GM21737 (cell line): Measurements from ENCODE around the gene GAS2L1.

Experiments used
- ATAC-seq: cut with Tn5 transposase; IDR thresholded peaks from one replicate; pipeline ENCODE4 v1.9.1; 2021; ENCODE audit warnings: mild to moderate bottlenecking, moderate library complexity; ENCODE audit not compliant: unreplicated experiment

GAS2L1 gene

DNA sequence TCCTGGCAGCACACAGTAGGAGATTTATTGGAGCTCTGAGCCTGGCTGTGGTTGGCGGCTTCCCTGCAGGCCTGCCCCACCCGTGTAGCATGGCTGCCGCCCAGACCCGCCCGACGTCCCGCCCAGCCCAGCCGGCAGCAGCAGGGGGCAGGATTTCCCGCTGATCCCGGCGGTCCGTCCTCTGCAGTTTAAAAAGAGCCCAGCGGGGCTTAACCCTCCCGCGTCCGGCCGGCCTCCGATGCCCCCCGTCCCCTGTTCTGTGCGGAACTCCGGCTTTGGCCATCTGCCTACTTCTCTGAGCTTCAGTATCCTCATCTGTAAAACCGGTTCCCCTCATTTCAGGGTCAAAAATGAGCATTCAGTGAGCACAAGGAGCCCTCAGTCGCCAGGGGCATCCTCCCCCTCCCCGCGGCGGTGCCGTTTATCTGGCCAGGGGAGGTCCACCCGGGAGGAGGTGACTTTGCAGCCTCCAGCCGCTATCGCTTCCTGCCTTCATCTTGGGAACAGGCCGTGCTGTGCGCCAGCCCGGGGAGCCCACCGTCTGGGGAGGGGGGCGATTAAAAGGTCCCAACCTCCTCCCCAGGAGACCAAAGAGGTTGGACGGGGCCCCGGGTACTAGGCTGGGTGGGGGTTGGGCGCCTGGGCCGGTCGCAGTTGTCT is at the start of gene GAS2L1:
Gene GAS2L1 (plus strand): TSS at position 476 of the 660 bp plus-strand sequence. CDS start 1,456 bp downstream, outside the sequence.
- no peak for ATAC-seq

- no peak for ATAC-seq
Measured at GRCh38 chr22:29257751-29258181, 48.7 kb upstream of the GAS2L1 start.

DNA sequence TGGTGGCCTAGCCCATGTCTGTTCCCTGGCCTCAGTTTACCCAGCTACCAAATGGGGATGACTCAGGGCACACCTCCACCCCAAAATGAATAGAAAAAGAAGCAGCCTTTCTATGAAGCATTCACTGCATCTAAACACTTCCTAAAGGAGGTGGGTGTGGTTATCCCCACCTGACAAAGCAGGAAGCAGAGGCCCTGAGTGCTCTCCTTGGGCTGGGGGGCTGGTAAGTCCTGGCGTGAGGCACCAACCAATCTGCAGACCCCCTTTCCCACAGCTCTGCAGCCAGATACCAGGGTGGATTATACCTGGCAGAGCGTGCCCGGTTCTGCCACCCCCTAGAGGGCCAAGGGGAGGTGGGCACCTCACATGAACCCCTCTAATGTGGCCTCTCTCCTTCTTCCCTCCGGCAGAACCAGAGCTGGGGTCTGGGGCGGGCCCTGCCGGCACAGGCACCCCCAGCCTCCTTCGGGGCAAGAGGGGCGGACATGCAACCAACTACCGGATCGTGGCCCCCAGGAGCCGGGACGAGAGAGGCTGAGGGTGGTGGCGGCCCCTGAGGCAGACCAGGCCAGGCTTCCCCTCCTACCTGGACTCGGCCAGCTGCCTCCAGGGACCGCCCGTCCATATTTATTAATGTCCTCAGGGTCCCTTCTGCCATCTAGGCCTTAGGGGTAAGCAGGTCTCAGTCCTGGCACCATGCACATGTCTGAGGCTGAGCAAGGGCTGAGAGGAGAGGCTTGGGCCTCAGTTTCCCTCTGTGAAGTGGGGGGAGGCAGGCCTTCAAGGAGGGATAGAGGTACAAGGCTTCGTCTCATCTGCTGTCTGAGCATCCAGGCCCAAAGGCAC is 47.8 kb upstream of the GAS2L1 start:
- ATAC-seq: no peak

GRCh38 chr22:29259253-29259899 is 47.1 kb upstream of the GAS2L1 start:
- ATAC-seq: no peak

GRCh38 chr22:29260031-29260560 is 46.4 kb upstream of the GAS2L1 start:
- ATAC-seq: no peak

DNA sequence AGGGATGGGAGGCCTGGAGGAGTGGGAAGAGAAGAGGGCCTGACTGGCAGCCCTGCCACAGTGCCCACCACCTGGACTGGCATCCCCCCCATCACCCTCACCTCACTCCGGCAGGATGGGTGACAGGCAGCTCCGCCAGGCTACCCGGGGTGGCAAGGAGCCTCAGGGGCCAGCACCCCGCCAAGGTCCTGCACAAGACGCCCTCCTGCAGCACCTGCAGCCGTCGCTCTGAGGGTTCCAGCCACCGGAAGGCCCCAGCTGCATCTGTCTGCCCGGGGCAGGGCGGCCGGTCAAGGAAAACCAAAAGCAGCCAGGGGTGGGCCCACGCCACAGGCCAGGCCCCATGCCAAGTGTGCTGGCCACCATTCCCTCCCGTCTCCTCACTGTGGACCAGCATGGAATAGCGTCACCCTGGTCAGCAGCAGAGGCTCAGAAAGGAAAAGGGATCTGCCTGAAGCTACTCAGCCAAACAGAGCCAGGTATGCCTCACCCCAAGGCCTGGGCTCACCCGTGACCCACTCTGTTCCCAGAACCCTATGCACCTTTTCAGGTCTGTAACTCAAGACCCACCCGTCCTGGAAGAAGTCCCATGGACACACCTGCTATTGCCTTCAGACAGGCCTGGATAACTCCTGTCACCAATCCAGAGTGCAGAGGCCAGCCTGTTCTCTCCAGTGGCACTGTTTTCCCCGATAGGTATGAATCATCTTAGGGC is 45.7 kb upstream of the GAS2L1 start:
- ATAC-seq: no peak

DNA sequence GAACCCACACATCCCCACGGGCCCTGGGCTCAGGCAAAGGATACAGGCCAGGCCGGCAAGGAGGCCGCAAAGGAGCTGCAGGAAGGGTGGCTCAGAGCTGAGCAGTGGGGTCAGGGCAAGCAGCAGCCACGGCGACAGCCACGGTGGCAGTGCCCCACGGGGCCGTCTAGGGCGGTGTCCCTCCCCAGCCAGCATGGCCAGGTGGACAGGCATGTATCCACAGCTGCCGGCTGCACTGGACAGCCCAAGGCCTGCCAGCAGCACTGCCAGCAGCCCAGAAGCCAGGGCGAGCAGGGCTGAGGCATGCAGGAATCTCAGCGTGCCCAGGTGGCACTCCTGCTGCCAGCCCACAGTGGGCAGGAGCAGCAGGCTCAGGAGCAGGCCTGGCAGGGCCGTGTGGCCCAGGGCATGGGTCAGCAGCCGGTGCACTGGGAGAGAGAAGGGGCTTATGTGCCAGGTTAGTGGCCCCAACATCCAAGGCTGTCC is 42.6 kb upstream of the GAS2L1 start:
- no peak for ATAC-seq

GRCh38 chr22:29265305-29265704 is 41.1 kb upstream of the GAS2L1 start:
- ATAC-seq: no peak

- no peak for ATAC-seq
Measured at GRCh38 chr22:29265929-29266328, 40.5 kb upstream of the GAS2L1 start.

DNA sequence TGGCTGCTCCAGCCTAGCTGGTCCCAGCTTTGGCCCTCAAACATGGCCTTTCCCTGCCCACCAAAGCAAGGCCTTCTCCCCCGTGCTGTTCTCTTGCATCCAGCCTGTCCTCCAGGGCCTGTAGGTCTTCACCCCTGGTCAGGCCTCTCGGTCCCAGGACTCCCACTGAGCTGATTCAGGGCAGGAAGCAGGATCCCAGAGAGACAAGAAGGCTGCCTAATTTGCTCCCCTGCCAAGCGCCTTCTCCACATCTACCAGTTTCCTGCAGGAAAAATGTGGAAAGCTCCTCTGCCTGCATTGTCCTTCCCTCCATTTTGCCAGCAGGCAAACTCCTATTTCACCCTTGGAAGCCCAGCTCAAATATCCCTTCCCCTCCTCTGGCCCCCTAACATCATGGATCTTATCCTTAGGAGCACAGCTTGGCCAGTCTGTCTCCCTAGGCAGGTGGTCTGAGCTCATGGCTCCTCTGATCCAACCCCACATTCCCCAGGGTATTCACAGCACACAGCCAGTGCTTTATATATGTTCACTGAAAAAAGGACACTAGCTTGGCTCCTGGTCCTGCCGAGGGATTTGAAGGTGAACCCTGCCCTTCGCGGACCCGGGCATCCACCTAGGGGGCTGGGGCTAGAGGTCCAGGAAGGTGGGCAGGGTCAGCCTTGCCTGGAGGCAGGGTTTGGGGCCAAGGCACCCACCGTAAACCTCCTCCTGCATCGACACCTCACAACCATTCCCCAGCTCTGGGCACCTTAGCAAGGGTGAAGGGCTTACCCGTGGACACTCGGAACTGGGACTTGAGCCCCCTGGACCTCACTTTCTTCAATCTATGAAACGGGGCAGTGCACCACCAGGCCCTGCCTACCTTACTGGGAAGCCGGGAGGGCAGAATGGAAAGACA is 39.6 kb upstream of the GAS2L1 start:
- ATAC-seq: no peak

DNA sequence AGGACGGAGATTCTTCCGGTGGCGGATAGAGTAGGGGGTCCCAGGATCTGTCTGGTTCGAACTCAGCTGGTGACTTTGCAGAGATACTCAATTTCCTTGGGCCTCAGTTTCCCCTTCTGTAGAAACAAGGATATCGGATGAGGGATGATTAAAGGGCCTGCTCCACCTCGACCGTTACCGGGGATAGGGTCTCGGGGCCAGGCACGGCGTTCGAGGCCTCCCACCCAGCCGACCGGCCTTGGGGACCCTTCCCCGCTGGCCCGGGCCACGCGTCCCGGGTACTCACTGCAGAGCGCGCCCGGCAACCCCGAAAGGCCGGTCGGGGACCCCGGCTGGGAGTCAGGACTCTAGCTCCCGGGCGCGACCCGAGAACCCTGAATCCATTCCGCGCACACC is 39.0 kb upstream of the GAS2L1 start:
- ATAC-seq: no peak

GRCh38 chr22:29267858-29268510 is 38.5 kb upstream of the GAS2L1 start, which contains the start of the genes EWSR1 and RHBDD3:
Gene EWSR1 (plus strand): TSS chr22:29268268. CDS start chr22:29268337, 69 bp downstream.
Gene RHBDD3 (minus strand): TSS chr22:29267981. CDS start chr22:29265626, 2,355 bp downstream.
- ATAC-seq: peak; percentile 61

DNA sequence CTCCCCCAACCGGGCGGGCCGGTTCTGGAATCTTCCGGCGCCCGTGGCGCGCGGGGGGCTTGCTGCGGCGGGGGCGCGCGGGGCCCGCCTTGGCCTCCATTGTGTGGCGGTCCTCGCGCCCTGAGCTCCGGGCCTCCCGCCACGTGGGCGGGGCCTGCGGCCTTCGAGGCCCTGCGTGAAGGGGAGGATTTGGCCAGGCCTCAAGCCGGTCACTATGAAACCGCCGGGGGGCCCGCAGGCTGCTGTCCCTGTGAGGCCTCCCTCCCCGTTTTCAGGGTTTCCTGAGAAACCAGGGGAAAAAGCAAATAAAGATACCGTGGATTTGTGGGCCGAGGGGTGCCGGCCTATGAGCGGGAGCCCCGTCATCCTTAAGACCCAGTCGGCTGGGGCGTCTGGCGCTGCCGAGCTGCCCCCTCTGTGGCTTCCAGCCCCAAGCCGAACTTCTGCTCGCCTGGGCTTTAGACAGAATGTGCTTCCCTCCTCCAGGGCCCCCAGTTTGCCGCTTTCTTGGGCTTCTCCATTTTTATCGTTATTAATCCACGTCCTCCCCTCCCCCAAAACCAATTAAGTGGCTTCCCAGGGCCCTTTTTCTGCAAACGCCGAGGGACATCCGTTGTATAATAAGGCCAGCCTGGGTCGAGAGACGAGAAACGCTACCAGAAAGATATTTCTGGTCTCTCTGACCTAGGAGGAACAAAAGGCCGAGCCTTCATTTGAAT is 37.8 kb upstream of the GAS2L1 start:
- peak; percentile 9 for ATAC-seq

DNA sequence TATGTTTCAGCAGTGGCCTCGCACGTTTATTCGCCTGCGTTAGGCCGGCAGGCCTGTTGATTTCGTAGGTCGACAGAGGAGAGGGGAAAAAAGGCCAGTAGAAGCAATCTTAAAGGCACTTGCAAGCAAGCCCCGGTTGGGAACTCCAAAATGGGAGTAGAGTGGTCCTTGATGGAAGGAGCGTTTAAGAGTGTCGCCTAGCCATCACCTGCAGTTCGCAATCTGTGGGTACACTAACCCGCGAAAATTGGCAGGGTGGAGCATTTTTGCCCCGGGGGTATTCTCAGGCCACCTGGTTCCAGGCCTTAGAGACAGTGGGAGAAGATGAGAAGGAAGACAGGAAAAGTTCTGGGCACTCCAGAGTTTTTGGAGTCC is 37.2 kb upstream of the GAS2L1 start:
- ATAC-seq: no peak

GRCh38 chr22:29269731-29270474 is 36.5 kb upstream of the GAS2L1 start:
- ATAC-seq: no peak

GRCh38 chr22:29270475-29271271 is 35.8 kb upstream of the GAS2L1 start:
- no peak for ATAC-seq

GRCh38 chr22:29272624-29273023 is 33.8 kb upstream of the GAS2L1 start:
- no peak for ATAC-seq
